HCT116 (cell line): ENCODE results near the gene RAPH1. TPM values are rescaled to one million over a fixed set of nuclear protein-coding genes. Genes with fewer than 3 reads are reported as not detected.

Experiments
- ATAC-seq: fragments of 200-7000 bp; cut with Tn5 transposase; 2 replicates; pipeline ENCODE4 v1.9.1; 2020; ENCODE audit warnings: mild to moderate bottlenecking, moderate library complexity
- BruUV-seq: library from RNA; stranded (reverse); fragments of 400-500 nt; replicated peaks from 2 replicates; lab custom pipeline; 2021; lab: Mats Ljungman, UMichigan
- CTCF ChIA-PET: fragments of 300-600 bp; sonication (Branson Sonifier 250); formaldehyde crosslinking; loops from one replicate; lab custom pipeline; 2021; ENCODE audit warnings: antibody characterized with exemption; lab: Charles Lee
- POLR2A ChIA-PET: fragments of 300-600, 350-600 bp; sonication (Branson Sonifier 250); formaldehyde crosslinking; loops from one replicate; lab custom pipeline; 2021; ENCODE audit warnings: antibody characterized with exemption; lab: Charles Lee
- RAD21 ChIA-PET, 2 experiments: fragments of 300-600 bp; sonication (Branson Sonifier 250); formaldehyde crosslinking; loops; one replicate each; lab custom pipeline; 2023; ENCODE audit warnings: low total read pairs in 2 of 2; ENCODE audit not compliant: uncharacterized antibody in 2 of 2, unreplicated experiment in 2 of 2, low non-redundant PET in 1 of 2; lab: Charles Lee
- DNase-seq: peaks from one replicate; pipeline ENCODE4 v3.0.0-alpha.2; 2010; ENCODE audit warnings: low read depth, low spot score
- H2AFZ ChIP-seq: fragments of 200-600 bp; shearing (Covaris generic), sonication (generic); 2 replicates; pipeline ENCODE4 v1.6.1; 2017; ENCODE audit warnings: low read depth, mixed run types, mixed read lengths, antibody characterized with exemption, low read length; ENCODE audit not compliant: poor library complexity, severe bottlenecking
- H3K27ac ChIP-seq: 2 replicates; pipeline ENCODE4 v1.5.1; 2012; ENCODE audit warnings: low read depth, low read length
- H3K27me3 ChIP-seq: fragments of 200-600 bp; sonication (generic); 2 replicates; pipeline ENCODE4 v1.6.1; 2016; ENCODE audit warnings: mixed run types, low read length, mixed read lengths; ENCODE audit not compliant: insufficient read depth
- H3K36me3 ChIP-seq, 2 experiments: fragments of 200-500 bp in 1 of 2; fragments of 200-600 bp in 1 of 2; sonication (Bioruptor generic) in 1 of 2; sonication (generic) in 1 of 2; 2 replicates each; pipeline versions ENCODE4 v1.5.1 to v1.6.1; 2014 to 2016; ENCODE audit warnings: low read length in 2 of 2, inconsistent platforms in 1 of 2, mixed read lengths in 1 of 2, mixed run types in 1 of 2; ENCODE audit not compliant: insufficient read depth in 2 of 2, control insufficient read depth in 1 of 2
- H3K4me1 ChIP-seq, 2 experiments: fragments of 200-600 bp in 1 of 2; sonication (generic) in 1 of 2; 2 replicates each; pipeline versions ENCODE4 v1.5.1 to v1.6.1; 2012 to 2017; ENCODE audit warnings: low read length in 2 of 2, inconsistent platforms in 1 of 2, mild to moderate bottlenecking in 1 of 2, mixed read lengths in 1 of 2, mixed run types in 1 of 2, moderate library complexity in 1 of 2; ENCODE audit not compliant: insufficient read depth in 2 of 2, control insufficient read depth in 1 of 2
- H3K4me2 ChIP-seq: fragments of 200-600 bp; sonication (generic); 2 replicates; pipeline ENCODE4 v1.6.1; 2017; ENCODE audit warnings: mixed run types, low read length, mixed read lengths
- H3K4me3 ChIP-seq, 2 experiments: fragments of 200-600 bp in 1 of 2; sonication (generic) in 1 of 2; replicated peaks in 1 of 2; 2 replicates each; pipeline ENCODE4 v1.5.1; 2011 to 2016; ENCODE audit warnings: low read length in 2 of 2, control low read depth in 1 of 2, low read depth in 1 of 2, mild to moderate bottlenecking in 1 of 2, mixed read lengths in 1 of 2, mixed run types in 1 of 2
- H3K79me2 ChIP-seq: fragments of 200-600 bp; sonication (generic); 2 replicates; pipeline ENCODE4 v1.6.1; 2017; ENCODE audit warnings: mild to moderate bottlenecking, mixed run types, low read length, moderate library complexity, mixed read lengths; ENCODE audit not compliant: insufficient read depth
- H3K9ac ChIP-seq: fragments of 200-600 bp; sonication (generic); 2 replicates; pipeline ENCODE4 v1.6.1; 2016; ENCODE audit warnings: low read length, mixed read lengths
- H3K9me2 ChIP-seq: fragments of 200-600 bp; sonication (generic), shearing (Covaris generic); 2 replicates; pipeline ENCODE4 v1.6.1; 2017; ENCODE audit warnings: mixed run types, mild to moderate bottlenecking, moderate library complexity; ENCODE audit not compliant: insufficient read depth
- H3K9me3 ChIP-seq, 2 experiments: fragments of 200-500 bp in 1 of 2; fragments of 200-600 bp in 1 of 2; sonication (Bioruptor generic) in 1 of 2; sonication (generic) in 1 of 2; 2 replicates each; pipeline ENCODE4 v1.6.1; 2014 to 2017; ENCODE audit warnings: low read length in 2 of 2, mixed read lengths in 2 of 2, inconsistent platforms in 1 of 2, low read depth in 1 of 2, mild to moderate bottlenecking in 1 of 2, mixed run types in 1 of 2, moderate library complexity in 1 of 2; ENCODE audit not compliant: control insufficient read depth in 1 of 2, insufficient read depth in 1 of 2
- H4K20me1 ChIP-seq: fragments of 200-600 bp; sonication (generic), shearing (Covaris generic); 2 replicates; pipeline ENCODE4 v1.6.1; 2017; ENCODE audit warnings: mixed run types, mild to moderate bottlenecking, moderate library complexity; ENCODE audit not compliant: insufficient read depth
- ATF3 ChIP-seq: IDR thresholded peaks from 2 replicates; pipeline ENCODE4 v1.6.1; 2012
- CBX3 ChIP-seq: IDR thresholded peaks from 2 replicates; pipeline ENCODE4 v1.6.1; 2012; ENCODE audit warnings: low read depth
- CTCF ChIP-seq, 3 experiments: fragments of 200-600 bp in 1 of 3; sonication (generic) in 1 of 3; IDR thresholded peaks in 2 of 3; conservative IDR thresholded peaks in 1 of 3; 2 replicates each; pipeline ENCODE4 v1.5.1; 2012 to 2017; ENCODE audit warnings: low read depth in 2 of 3, low read length in 2 of 3, antibody characterized with exemption in 1 of 3, borderline replicate concordance in 1 of 3, control low read depth in 1 of 3, mild to moderate bottlenecking in 1 of 3, mixed read lengths in 1 of 3, mixed run types in 1 of 3, moderate library complexity in 1 of 3; ENCODE audit not compliant: insufficient read depth in 1 of 3
- EGR1 ChIP-seq: IDR thresholded peaks from 2 replicates; pipeline ENCODE4 v1.6.1; 2012; ENCODE audit warnings: low read depth
- ELF1 ChIP-seq: IDR thresholded peaks from 2 replicates; pipeline ENCODE4 v1.6.1; 2012; ENCODE audit warnings: low read depth, borderline replicate concordance
- EZH2 ChIP-seq: fragments of 200-600 bp; sonication (generic); IDR thresholded peaks from 2 replicates; pipeline ENCODE4 v1.6.1; 2017; ENCODE audit warnings: antibody characterized with exemption, mixed run types
- EZH2phosphoT487 ChIP-seq: fragments of 200-600 bp; IDR thresholded peaks from 2 replicates; pipeline ENCODE4 v1.6.1; 2018; ENCODE audit warnings: antibody characterized with exemption, borderline replicate concordance
- JUND ChIP-seq: IDR thresholded peaks from 2 replicates; pipeline ENCODE4 v1.6.1; 2012
- POLR2A ChIP-seq: IDR thresholded peaks from 2 replicates; pipeline ENCODE4 v1.7.0; 2011; ENCODE audit warnings: borderline replicate concordance; ENCODE audit not compliant: insufficient read depth, insufficient read length; ENCODE audit errors: extremely low read depth
- RAD21 ChIP-seq: IDR thresholded peaks from 2 replicates; pipeline ENCODE4 v1.6.1; 2012; ENCODE audit warnings: low read depth, mild to moderate bottlenecking
- REST ChIP-seq: IDR thresholded peaks from 2 replicates; pipeline ENCODE4 v1.6.1; 2012; ENCODE audit warnings: low read depth
- SIN3A ChIP-seq: IDR thresholded peaks from 2 replicates; pipeline ENCODE4 v1.6.1; 2012; ENCODE audit warnings: low read depth
- SP1 ChIP-seq: IDR thresholded peaks from 2 replicates; pipeline ENCODE4 v1.6.1; 2012; ENCODE audit warnings: low read depth
- TCF7L2 ChIP-seq: IDR thresholded peaks from 2 replicates; pipeline ENCODE4 v1.7.0; 2011; ENCODE audit warnings: borderline replicate concordance, inconsistent platforms; ENCODE audit not compliant: insufficient read depth, insufficient read length; ENCODE audit errors: extremely low read depth
- ZNF274 ChIP-seq: fragments of 200-500 bp; sonication (Bioruptor generic); IDR thresholded peaks from 2 replicates; pipeline ENCODE4 v1.6.1; 2014; ENCODE audit warnings: mild to moderate bottlenecking, low read depth, low read length, inconsistent platforms
- intact Hi-C: fragments of 100-400 bp; cut with micrococcal nuclease; formaldehyde crosslinking; loops from 2 replicates; pipeline ENCODE4 v1.10.0; 2022
- total RNA-seq: library from RNA; stranded (reverse); gene quantifications from one replicate; pipeline ENCODE4 v1.2.1, GENCODE V29; 2021; ENCODE audit not compliant: unreplicated experiment

Gene RAPH1
- total RNA-seq, 1 experiment from 2014 or later = 22.3 TPM

- H3K36me3 ChIP-seq = peaks cover 0 to 12% of the 10 kb centered on the region in 2 experiments; a peak in 2 of 4 replicates
- H3K4me2 ChIP-seq = 0 out of 2 replicates have a peak overlapping the region, but pooled peaks have one; percentile 18
- no TSS peak for BruUV-seq
These were observed 84.5 kb downstream of the RAPH1 start for GRCh38 chr2:203450561-203450960.

GRCh38 chr2:203446780-203447179, 88.3 kb downstream of the RAPH1 start:
- no peak for DNase-seq
- Histone ChIP-seq H3K4me2 (no peak overlapping the region), H3K27ac (no peak overlapping the region), H3K9ac (no peak overlapping the region), H3K9me3 (no peaks in the 10 kb centered on the region), H2AFZ (no peak overlapping the region), H3K79me2 (no peaks in the 10 kb centered on the region), H3K4me3 (no peak overlapping the region), H3K27me3 (no peaks in the 10 kb centered on the region), H3K4me1 (peaks cover 11 to 15% of the 10 kb centered on the region in 2 experiments), H3K36me3 (peaks cover 0 to 14% of the 10 kb centered on the region in 2 experiments; a peak in 1 of 4 replicates), H3K9me2 (no peaks in the 10 kb centered on the region), H4K20me1 (no peaks in the 10 kb centered on the region)
- POLR2A ChIA-PET = interaction anchor here (0.5 kb wide), 1 partner anchor 212 kb away, joined by 4 read pairs; no protein-coding TSS in a partner anchor
- intact Hi-C loops = no loop called here
- RAD21 ChIA-PET = no interaction called here
- no peak for TF ChIP-seq ELF1
- no peak for TF ChIP-seq ATF3
- no peak for TF ChIP-seq EZH2
- TF ChIP-seq CBX3 = no peak
- no peak for TF ChIP-seq SP1
- no peak for TF ChIP-seq REST
- no peak for TF ChIP-seq CTCF (IDR thresholded peaks at IDR 0.05 in 2 of 3, conservative IDR thresholded peaks at IDR 0.05 in 1 of 3; ENCODE audit: borderline replicate concordance in 1 of 3, insufficient read depth in 1 of 3, low read depth in 2 of 3, low read length in 2 of 3)
- no peak for TF ChIP-seq ZNF274
- no peak for TF ChIP-seq JUND
- TF ChIP-seq RAD21 = no peak
- no peak for TF ChIP-seq EZH2phosphoT487
- TF ChIP-seq POLR2A = no peak
- no TSS peak for BruUV-seq
- ATAC-seq = no peak
- CTCF ChIA-PET = no interaction called here

More at GRCh38 chr2:203450561-203450960, 84.5 kb downstream of the RAPH1 start:
- intact Hi-C loops = loop anchor here (5.0 kb wide), 1 partner anchor 863 kb away; no protein-coding TSS in a partner anchor
- Histone ChIP-seq H3K4me1 (peaks cover 11 to 15% of the 10 kb centered on the region in 2 experiments), H3K27me3 (no peaks in the 10 kb centered on the region), H3K27ac (no peak overlapping the region), H3K9me3 (no peaks in the 10 kb centered on the region), H3K79me2 (no peaks in the 10 kb centered on the region), H4K20me1 (no peaks in the 10 kb centered on the region), H2AFZ (no peak overlapping the region), H3K9ac (no peak overlapping the region), H3K9me2 (no peaks in the 10 kb centered on the region), H3K4me3 (no peak overlapping the region)
- ChIA-PET CTCF (no interaction called here), POLR2A (no interaction called here), RAD21 (no interaction called here)
- ATAC-seq (no peak), DNase-seq (no peak)
- TF ChIP-seq TCF7L2 = no peak
- no peak for TF ChIP-seq RAD21
- TF ChIP-seq EZH2phosphoT487 = no peak
- TF ChIP-seq EGR1 = no peak
- 0 out of 2 replicates have a peak, but pooled peaks have one; percentile 16 for TF ChIP-seq ATF3
- TF ChIP-seq SIN3A = no peak
